ENCODE data around the gene GPR15LG. TPM values are rescaled to one million over a fixed set of nuclear protein-coding genes. Genes with fewer than 3 reads are reported as not detected.
A peak's percentile ranks its signal among the peaks of the same experiment; 100 is the strongest.

Gene GPR15LG
- total and polyA plus RNA-seq, 4 donors = not detected

DNA sequence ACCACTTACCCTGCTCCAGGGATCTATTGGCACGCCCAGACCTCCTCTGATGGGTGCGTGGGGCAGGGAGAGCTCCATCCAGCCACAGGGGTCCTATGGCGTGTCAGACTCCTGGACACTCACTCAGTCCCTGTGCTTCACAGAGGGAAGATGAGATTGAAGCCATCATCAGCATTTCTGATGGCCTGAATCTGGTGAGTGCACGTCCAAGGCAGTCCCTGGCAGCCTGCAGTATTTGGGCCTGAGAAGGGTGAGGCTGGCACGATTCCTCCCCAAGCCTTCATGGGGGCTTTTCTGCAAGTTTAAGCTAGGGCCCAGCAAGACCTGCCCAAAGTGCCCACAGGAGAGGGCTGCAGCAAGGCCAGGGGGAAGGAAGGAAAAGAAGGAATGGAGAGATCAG is 24.0 kb downstream of the GPR15LG start:
- no peak overlapping the region for H3K4me3 ChIP-seq (ENCODE audit: low read depth, low read length)
- H3K36me3 ChIP-seq (ENCODE audit: control insufficient read depth, insufficient read depth, low read length) = peaks cover 2% of the 10 kb centered on the region
- peaks cover 32% of the 10 kb centered on the region for H3K27me3 ChIP-seq (ENCODE audit: control insufficient read depth, insufficient read depth, low read length)
- H3K27ac ChIP-seq (ENCODE audit: low read depth, low read length) = no peak overlapping the region
- no peaks in the 10 kb centered on the region for H3K9me3 ChIP-seq (ENCODE audit: control insufficient read depth, insufficient read depth, low read length)
- peaks cover 37% of the 10 kb centered on the region for H3K4me1 ChIP-seq (ENCODE audit: control insufficient read depth, insufficient read depth, low read length)
- 94% methylated on average over 5 of the region's 5 CpGs for WGBS (ENCODE audit: insufficient coverage)
- no peak for DNase-seq (ENCODE audit: low read depth in 4 of 6, low spot score in 6 of 6)

- Histone ChIP-seq H3K27ac (ENCODE audit: low read depth, low read length) (no peak overlapping the region), H3K4me3 (ENCODE audit: low read depth, low read length) (no peak overlapping the region), H3K4me1 (ENCODE audit: control insufficient read depth, insufficient read depth, low read length) (peaks cover 37% of the 10 kb centered on the region), H3K36me3 (ENCODE audit: control insufficient read depth, insufficient read depth, low read length) (peaks cover 2% of the 10 kb centered on the region), H3K27me3 (ENCODE audit: control insufficient read depth, insufficient read depth, low read length) (peaks cover 27% of the 10 kb centered on the region), H3K9me3 (ENCODE audit: control insufficient read depth, insufficient read depth, low read length) (no peaks in the 10 kb centered on the region)
- 74% methylated on average over 5 of the region's 7 CpGs for WGBS (ENCODE audit: insufficient coverage)
- DNase-seq (ENCODE audit: low read depth in 4 of 6, low spot score in 6 of 6) = no peak
Measured at GRCh38 chr10:84198206-84198915, 24.8 kb downstream of the GPR15LG start.

DNA sequence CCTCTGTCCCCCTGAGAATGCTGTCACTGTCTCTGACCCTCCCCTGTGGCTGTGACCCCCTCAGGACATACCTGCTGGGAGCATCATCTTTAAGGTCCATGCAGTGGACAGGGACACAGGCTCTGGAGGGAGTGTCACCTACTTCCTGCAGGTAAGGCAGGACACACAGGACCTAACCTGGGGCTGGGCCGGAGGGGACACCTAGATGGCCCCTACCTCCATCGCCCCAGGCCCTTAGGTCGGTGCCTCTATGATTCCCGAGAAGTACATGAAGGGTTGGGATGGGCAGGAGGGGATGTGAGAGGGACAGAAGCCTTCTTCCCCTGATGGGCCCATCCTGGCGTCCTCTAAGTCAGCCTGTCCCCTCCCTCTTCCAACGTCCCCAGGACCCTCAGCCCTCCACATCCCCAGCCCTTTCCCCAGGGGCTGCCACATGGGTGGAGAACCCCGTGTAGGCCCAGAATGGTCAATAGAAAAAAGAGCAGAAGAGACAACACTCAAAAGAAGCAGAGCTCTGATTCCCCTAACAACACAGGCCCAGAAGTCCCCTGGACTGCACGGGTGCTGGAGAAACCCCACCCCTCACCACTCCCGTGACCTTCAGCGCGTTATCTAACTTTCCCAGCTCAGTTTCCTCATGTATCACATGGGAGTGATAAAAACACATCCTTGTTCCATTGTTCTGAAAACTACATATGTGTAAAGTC is 27.1 kb downstream of the GPR15LG start:
- H3K27me3 ChIP-seq (ENCODE audit: control insufficient read depth, insufficient read depth, low read length) = peaks cover 6% of the 10 kb centered on the region
- H3K27ac ChIP-seq (ENCODE audit: low read depth, low read length) = no peak overlapping the region
- H3K4me3 ChIP-seq (ENCODE audit: low read depth, low read length) = no peak overlapping the region
- H3K36me3 ChIP-seq (ENCODE audit: control insufficient read depth, insufficient read depth, low read length) = peaks cover 2% of the 10 kb centered on the region
- DNase-seq (ENCODE audit: low read depth in 4 of 6, low spot score in 6 of 6) = no peak
- 76% methylated on average over 6 of the region's 11 CpGs for WGBS (ENCODE audit: insufficient coverage)
- H3K9me3 ChIP-seq (ENCODE audit: control insufficient read depth, insufficient read depth, low read length) = no peaks in the 10 kb centered on the region
- H3K4me1 ChIP-seq (ENCODE audit: control insufficient read depth, insufficient read depth, low read length) = peaks cover 20% of the 10 kb centered on the region

DNA sequence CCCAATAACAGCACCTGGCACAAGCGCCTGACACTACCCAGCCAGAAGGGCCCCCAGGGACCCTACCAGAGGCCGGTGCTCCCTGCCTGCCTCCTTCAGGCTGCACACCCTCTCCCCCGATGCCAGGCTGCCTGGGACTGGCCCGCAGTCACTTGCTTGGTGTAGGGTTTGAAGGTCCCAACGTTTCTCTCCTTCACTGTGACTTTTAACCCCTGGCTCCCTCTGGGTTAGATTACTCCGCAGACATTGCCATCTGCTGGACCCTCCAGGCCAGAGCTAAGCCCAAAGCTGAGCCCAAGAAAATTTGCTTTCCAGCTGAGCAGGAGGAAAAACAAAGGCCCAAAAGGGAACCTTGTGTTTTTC is 27.6 kb downstream of the GPR15LG start:
- H3K9me3 ChIP-seq (ENCODE audit: control insufficient read depth, insufficient read depth, low read length) = no peaks in the 10 kb centered on the region
- DNase-seq (ENCODE audit: low read depth in 4 of 6, low spot score in 6 of 6) = no peak
- peaks cover 2% of the 10 kb centered on the region for H3K36me3 ChIP-seq (ENCODE audit: control insufficient read depth, insufficient read depth, low read length)
- peaks cover 15% of the 10 kb centered on the region for H3K4me1 ChIP-seq (ENCODE audit: control insufficient read depth, insufficient read depth, low read length)
- H3K27ac ChIP-seq (ENCODE audit: low read depth, low read length) = no peak overlapping the region
- WGBS (ENCODE audit: insufficient coverage) = 67% methylated on average over 3 of the region's 6 CpGs
- peaks cover under 1% of the 10 kb centered on the region for H3K27me3 ChIP-seq (ENCODE audit: control insufficient read depth, insufficient read depth, low read length)
- H3K4me3 ChIP-seq (ENCODE audit: low read depth, low read length) = no peak overlapping the region

DNA sequence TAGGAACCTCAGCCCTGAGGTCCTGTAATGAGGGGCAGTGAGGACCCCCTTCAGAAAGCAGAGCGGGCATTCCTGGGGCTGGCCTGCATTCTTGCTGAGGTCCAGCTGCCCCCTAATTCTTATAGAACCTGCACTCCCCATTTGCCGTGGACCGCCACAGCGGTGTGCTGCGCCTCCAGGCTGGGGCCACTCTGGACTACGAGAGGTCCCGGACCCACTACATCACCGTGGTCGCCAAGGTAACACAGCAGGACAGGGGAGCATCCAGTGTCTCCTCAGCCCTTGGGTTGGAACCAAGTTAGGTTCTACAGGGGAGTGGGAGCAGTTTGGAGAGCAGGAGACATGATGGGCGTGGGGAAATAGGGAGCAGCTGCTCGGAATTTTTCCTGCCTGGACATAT is 28.1 kb downstream of the GPR15LG start:
- WGBS (ENCODE audit: insufficient coverage) = 70% methylated on average over 10 of the region's 11 CpGs

GRCh38 chr10:84202349-84202748 is 28.7 kb downstream of the GPR15LG start:
- Histone ChIP-seq H3K36me3 (ENCODE audit: control insufficient read depth, insufficient read depth, low read length) (peaks cover 2% of the 10 kb centered on the region), H3K27me3 (ENCODE audit: control insufficient read depth, insufficient read depth, low read length) (no peaks in the 10 kb centered on the region), H3K9me3 (ENCODE audit: control insufficient read depth, insufficient read depth, low read length) (no peaks in the 10 kb centered on the region), H3K4me1 (ENCODE audit: control insufficient read depth, insufficient read depth, low read length) (peaks cover 5% of the 10 kb centered on the region), H3K4me3 (ENCODE audit: low read depth, low read length) (no peak overlapping the region), H3K27ac (ENCODE audit: low read depth, low read length) (no peak overlapping the region)
- DNase-seq (ENCODE audit: low read depth in 4 of 6, low spot score in 6 of 6) = no peak
- 81% methylated on average over 5 of the region's 5 CpGs for WGBS (ENCODE audit: insufficient coverage)

More for the DNA sequence above, 28.1 kb downstream of the GPR15LG start:
- H3K27me3 ChIP-seq (ENCODE audit: control insufficient read depth, insufficient read depth, low read length) = no peaks in the 10 kb centered on the region
- peaks cover 2% of the 10 kb centered on the region for H3K36me3 ChIP-seq (ENCODE audit: control insufficient read depth, insufficient read depth, low read length)
- no peak overlapping the region for H3K4me3 ChIP-seq (ENCODE audit: low read depth, low read length)
- DNase-seq (ENCODE audit: low read depth in 4 of 6, low spot score in 6 of 6) = no peak
- peaks cover 11% of the 10 kb centered on the region for H3K4me1 ChIP-seq (ENCODE audit: control insufficient read depth, insufficient read depth, low read length)
- no peak overlapping the region for H3K27ac ChIP-seq (ENCODE audit: low read depth, low read length)
- no peaks in the 10 kb centered on the region for H3K9me3 ChIP-seq (ENCODE audit: control insufficient read depth, insufficient read depth, low read length)

GRCh38 chr10:84204122-84204521 is 30.5 kb downstream of the GPR15LG start:
- H3K4me1 ChIP-seq (ENCODE audit: control insufficient read depth, insufficient read depth, low read length) = no peaks in the 10 kb centered on the region
- no peak overlapping the region for H3K4me3 ChIP-seq (ENCODE audit: low read depth, low read length)
- H3K36me3 ChIP-seq (ENCODE audit: control insufficient read depth, insufficient read depth, low read length) = no peaks in the 10 kb centered on the region
- DNase-seq (ENCODE audit: low read depth in 4 of 6, low spot score in 6 of 6) = no peak
- no peak overlapping the region for H3K27ac ChIP-seq (ENCODE audit: low read depth, low read length)
- WGBS (ENCODE audit: insufficient coverage) = 88% methylated on average over 3 of the region's 4 CpGs
- H3K9me3 ChIP-seq (ENCODE audit: control insufficient read depth, insufficient read depth, low read length) = no peaks in the 10 kb centered on the region
- no peaks in the 10 kb centered on the region for H3K27me3 ChIP-seq (ENCODE audit: control insufficient read depth, insufficient read depth, low read length)

GRCh38 chr10:84204610-84205009 is 31.0 kb downstream of the GPR15LG start:
- H3K4me1 ChIP-seq (ENCODE audit: control insufficient read depth, insufficient read depth, low read length) = no peaks in the 10 kb centered on the region
- 100% methylated on average over 2 of the region's 4 CpGs for WGBS (ENCODE audit: insufficient coverage)
- H3K27me3 ChIP-seq (ENCODE audit: control insufficient read depth, insufficient read depth, low read length) = no peaks in the 10 kb centered on the region
- H3K36me3 ChIP-seq (ENCODE audit: control insufficient read depth, insufficient read depth, low read length) = no peaks in the 10 kb centered on the region
- no peak for DNase-seq (ENCODE audit: low read depth in 4 of 6, low spot score in 6 of 6)
- no peak overlapping the region for H3K4me3 ChIP-seq (ENCODE audit: low read depth, low read length)
- H3K27ac ChIP-seq (ENCODE audit: low read depth, low read length) = no peak overlapping the region
- H3K9me3 ChIP-seq (ENCODE audit: control insufficient read depth, insufficient read depth, low read length) = no peaks in the 10 kb centered on the region

DNA sequence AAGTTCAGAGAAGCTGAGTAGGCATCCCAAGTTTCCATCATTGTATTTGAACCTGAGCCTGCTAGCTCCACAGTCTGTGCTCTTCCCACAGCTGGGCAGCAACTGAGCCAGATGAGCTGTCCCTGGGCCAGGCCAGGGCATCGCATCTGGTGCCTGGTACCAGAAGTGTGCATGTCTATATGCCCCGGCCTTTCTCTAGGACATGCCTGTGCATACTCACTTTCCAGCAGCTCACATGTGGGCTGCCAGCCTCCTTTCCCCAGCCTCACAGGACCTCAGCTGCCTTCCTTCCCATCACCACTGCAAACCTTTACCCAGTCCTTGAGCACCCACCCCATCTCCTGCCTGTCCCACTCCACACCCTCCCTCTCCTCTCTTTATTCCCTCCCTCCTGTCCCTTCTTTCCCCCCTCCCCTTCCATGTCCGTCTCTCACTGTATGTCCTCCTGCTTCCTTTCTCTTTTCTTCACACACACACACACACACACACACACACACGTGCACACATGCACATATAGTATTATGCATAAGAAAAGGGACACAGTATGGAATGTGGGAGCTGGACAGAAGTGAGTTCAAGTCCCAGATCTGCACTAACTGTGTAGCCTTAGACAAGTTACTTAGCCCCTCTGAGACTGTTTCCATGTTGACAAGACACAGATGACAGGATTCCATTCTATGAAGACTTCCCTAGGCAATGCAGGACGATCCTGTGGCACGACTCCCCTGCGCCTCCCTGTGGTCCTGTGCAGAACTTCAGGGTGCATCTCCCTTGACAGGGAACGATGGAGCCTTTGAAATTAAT is 31.6 kb downstream of the GPR15LG start:
- 39% methylated on average over 5 of the region's 8 CpGs for WGBS (ENCODE audit: insufficient coverage)

More for the DNA sequence above, 31.6 kb downstream of the GPR15LG start:
- no peak overlapping the region for H3K4me3 ChIP-seq (ENCODE audit: low read depth, low read length)
- H3K9me3 ChIP-seq (ENCODE audit: control insufficient read depth, insufficient read depth, low read length) = no peaks in the 10 kb centered on the region
- H3K27me3 ChIP-seq (ENCODE audit: control insufficient read depth, insufficient read depth, low read length) = no peaks in the 10 kb centered on the region
- H3K36me3 ChIP-seq (ENCODE audit: control insufficient read depth, insufficient read depth, low read length) = no peaks in the 10 kb centered on the region
- H3K27ac ChIP-seq (ENCODE audit: low read depth, low read length) = no peak overlapping the region
- DNase-seq (ENCODE audit: low read depth in 4 of 6, low spot score in 6 of 6) = peak in 3 of 6 donors; percentile 9 to 70 (median 62)
- no peaks in the 10 kb centered on the region for H3K4me1 ChIP-seq (ENCODE audit: control insufficient read depth, insufficient read depth, low read length)
